ENCODE data around the gene ASB13. TPM values are rescaled to one million over a fixed set of nuclear protein-coding genes. Genes with fewer than 3 reads are reported as not detected.

Gene ASB13
- total RNA-seq, 3 donors from 2014 or later, result 37.9 to 61.8 (median 42.9) TPM

GRCh38 chr10:5631936-5632335 is 34.5 kb downstream of the ASB13 start:
- H3K27ac ChIP-seq, result peak overlapping the region; percentile 77 to 82
- H3K4me3 ChIP-seq, result no peak overlapping the region
- TF ChIP-seq POLR2A (IDR thresholded peaks at IDR 0.05) (no peak), CTCF (IDR thresholded peaks at IDR 0.05) (no peak), POLR2AphosphoS5 (IDR thresholded peaks at IDR 0.05) (peak; percentile 43 to 66 (median 62))
- H3K27me3 ChIP-seq, result no peaks in the 10 kb centered on the region
- peaks cover 0 to 6% of the 10 kb centered on the region in 2 donors for H3K4me1 ChIP-seq
- DNase-seq (ENCODE audit: low spot score in 2 of 2), result peak in 1 of 2 donors; percentile 88
- H3K9me3 ChIP-seq, result no peaks in the 10 kb centered on the region
- H3K36me3 ChIP-seq, result no peaks in the 10 kb centered on the region
- intact Hi-C loops (cut with DNase I; ENCODE audit: low total_unique reads), result no loop called here

- Histone ChIP-seq H3K4me3 (no peak overlapping the region), H3K36me3 (no peaks in the 10 kb centered on the region), H3K27ac (peak overlapping the region in 1 of 2 donors; percentile 54), H3K9me3 (no peaks in the 10 kb centered on the region), H3K27me3 (no peaks in the 10 kb centered on the region), H3K4me1 (peaks cover 5 to 6% of the 10 kb centered on the region in 2 donors)
- intact Hi-C loops (cut with DNase I; ENCODE audit: low total_unique reads), result no loop called here
- DNase-seq (ENCODE audit: low spot score in 2 of 2), result no peak
- no peak for TF ChIP-seq POLR2A (IDR thresholded peaks at IDR 0.05)
These were observed 36.3 kb downstream of the ASB13 start for GRCh38 chr10:5630112-5630436.

- intact Hi-C loops (cut with DNase I; ENCODE audit: low total_unique reads), result loop anchor here (10.0 kb wide), 1 partner anchor 185 kb away; no protein-coding TSS in a partner anchor
- no peaks in the 10 kb centered on the region for H3K27me3 ChIP-seq
- no peak for DNase-seq (ENCODE audit: low spot score in 2 of 2)
- H3K4me3 ChIP-seq, result no peak overlapping the region
- peak overlapping the region in 1 of 2 donors; percentile 75 for H3K27ac ChIP-seq
- H3K36me3 ChIP-seq, result no peaks in the 10 kb centered on the region
- H3K9me3 ChIP-seq, result no peaks in the 10 kb centered on the region
- TF ChIP-seq POLR2AphosphoS5 (IDR thresholded peaks at IDR 0.05) (peak in 1 of 3 donors; percentile 24), POLR2A (IDR thresholded peaks at IDR 0.05) (no peak), CTCF (IDR thresholded peaks at IDR 0.05) (peak; percentile 56 to 61 (median 58))
- peaks cover 5 to 6% of the 10 kb centered on the region in 2 donors for H3K4me1 ChIP-seq
These were observed 36.9 kb downstream of the ASB13 start for GRCh38 chr10:5629303-5630111.

GRCh38 chr10:5628451-5629302 is 37.7 kb downstream of the ASB13 start:
- Histone ChIP-seq H3K27ac (peak overlapping the region; percentile 75), H3K4me3 (peak overlapping the region; percentile 29 to 38 (median 29)), H3K4me1 (peaks cover 5 to 6% of the 10 kb centered on the region in 2 donors), H3K27me3 (no peaks in the 10 kb centered on the region), H3K9me3 (no peaks in the 10 kb centered on the region), H3K36me3 (no peaks in the 10 kb centered on the region)
- TF ChIP-seq POLR2AphosphoS5 (IDR thresholded peaks at IDR 0.05) (no peak), CTCF (IDR thresholded peaks at IDR 0.05) (no peak), POLR2A (IDR thresholded peaks at IDR 0.05) (no peak)
- intact Hi-C loops (cut with DNase I; ENCODE audit: low total_unique reads), result loop anchor here (10.0 kb wide), 1 partner anchor 184 kb away; no protein-coding TSS in a partner anchor
- DNase-seq (ENCODE audit: low spot score in 2 of 2), result no peak

GRCh38 chr10:5627486-5628044 is 38.8 kb downstream of the ASB13 start:
- DNase-seq (ENCODE audit: low spot score in 2 of 2), result no peak
- peaks cover 5 to 6% of the 10 kb centered on the region in 2 donors for H3K4me1 ChIP-seq
- no peak for TF ChIP-seq CTCF (IDR thresholded peaks at IDR 0.05)
- TF ChIP-seq POLR2A (IDR thresholded peaks at IDR 0.05), result no peak
- TF ChIP-seq POLR2AphosphoS5 (IDR thresholded peaks at IDR 0.05), result no peak
- no peaks in the 10 kb centered on the region for H3K27me3 ChIP-seq
- intact Hi-C loops (cut with DNase I; ENCODE audit: low total_unique reads), result loop anchor here (10.0 kb wide), 1 partner anchor 183 kb away; no protein-coding TSS in a partner anchor
- H3K27ac ChIP-seq, result peak overlapping the region; percentile 46 to 75
- H3K4me3 ChIP-seq, result no peak overlapping the region
- H3K9me3 ChIP-seq, result no peaks in the 10 kb centered on the region
- no peaks in the 10 kb centered on the region for H3K36me3 ChIP-seq
